Measurements from ENCODE around the gene SF3A2.

DNA sequence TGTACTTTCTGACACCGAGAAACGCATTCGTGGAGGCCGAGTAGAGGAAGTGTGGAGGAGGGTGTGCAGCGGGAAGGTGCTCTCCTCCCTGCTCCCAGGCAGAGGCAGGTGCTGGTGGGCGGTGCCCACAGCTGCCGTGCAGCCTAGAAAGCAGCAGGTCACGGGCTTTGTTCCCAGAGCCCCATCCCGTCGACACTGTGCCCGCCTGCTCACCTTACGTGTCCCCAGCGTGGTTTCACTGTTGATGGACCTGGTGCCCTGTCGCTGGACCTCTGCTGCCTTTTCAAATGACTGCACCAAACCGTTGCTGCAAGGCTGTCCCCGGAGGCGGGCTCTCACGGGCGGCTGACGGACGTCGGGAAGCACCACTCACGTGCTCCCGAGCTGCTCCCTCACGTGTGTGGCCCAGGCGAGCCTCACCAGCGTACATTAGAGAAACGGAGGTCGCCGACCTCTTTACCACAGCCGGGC, 21.3 kb upstream of the SF3A2 start:
- TF ChIP-seq, protein P1, sequence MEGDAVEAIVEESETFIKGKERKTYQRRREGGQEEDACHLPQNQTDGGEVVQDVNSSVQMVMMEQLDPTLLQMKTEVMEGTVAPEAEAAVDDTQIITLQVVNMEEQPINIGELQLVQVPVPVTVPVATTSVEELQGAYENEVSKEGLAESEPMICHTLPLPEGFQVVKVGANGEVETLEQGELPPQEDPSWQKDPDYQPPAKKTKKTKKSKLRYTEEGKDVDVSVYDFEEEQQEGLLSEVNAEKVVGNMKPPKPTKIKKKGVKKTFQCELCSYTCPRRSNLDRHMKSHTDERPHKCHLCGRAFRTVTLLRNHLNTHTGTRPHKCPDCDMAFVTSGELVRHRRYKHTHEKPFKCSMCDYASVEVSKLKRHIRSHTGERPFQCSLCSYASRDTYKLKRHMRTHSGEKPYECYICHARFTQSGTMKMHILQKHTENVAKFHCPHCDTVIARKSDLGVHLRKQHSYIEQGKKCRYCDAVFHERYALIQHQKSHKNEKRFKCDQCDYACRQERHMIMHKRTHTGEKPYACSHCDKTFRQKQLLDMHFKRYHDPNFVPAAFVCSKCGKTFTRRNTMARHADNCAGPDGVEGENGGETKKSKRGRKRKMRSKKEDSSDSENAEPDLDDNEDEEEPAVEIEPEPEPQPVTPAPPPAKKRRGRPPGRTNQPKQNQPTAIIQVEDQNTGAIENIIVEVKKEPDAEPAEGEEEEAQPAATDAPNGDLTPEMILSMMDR (IDR thresholded peaks at IDR 0.05 in 4 of 5, conservative IDR thresholded peaks at IDR 0.05 in 1 of 5): no peak
- TF ChIP-seq POLR2A (IDR thresholded peaks at IDR 0.05): no peak

Data from gastrocnemius medialis (tissue), 4 donors.